Fibroblast of upper back skin (primary cell): ENCODE results near the gene TRIM47.

Experiments
- DNase-seq: peaks from one replicate; pipeline ENCODE4 v3.0.0-alpha.2; 2013

TRIM47 gene

GRCh38 chr17:75845058-75845711 is 33.2 kb downstream of the TRIM47 start:
- no peak for DNase-seq

- DNase-seq: no peak
These were observed 33.8 kb downstream of the TRIM47 start for GRCh38 chr17:75844530-75845057.

- no peak for DNase-seq
These were observed 34.5 kb downstream of the TRIM47 start, which contains the start of gene UNC13D for GRCh38 chr17:75843577-75844529. Gene UNC13D (minus strand): TSS chr17:75844404. CDS start chr17:75844337, 67 bp downstream.

GRCh38 chr17:75842963-75843576 is 35.3 kb downstream of the TRIM47 start:
- DNase-seq: no peak

- no peak for DNase-seq
These were observed 36.0 kb downstream of the TRIM47 start for GRCh38 chr17:75842411-75842810.

GRCh38 chr17:75840799-75841164 is 37.6 kb downstream of the TRIM47 start:
- DNase-seq: no peak

GRCh38 chr17:75839942-75840798 is 38.2 kb downstream of the TRIM47 start:
- DNase-seq: no peak

GRCh38 chr17:75838410-75838809 is 40.0 kb downstream of the TRIM47 start:
- no peak for DNase-seq

- no peak for DNase-seq
These were observed 40.5 kb downstream of the TRIM47 start for GRCh38 chr17:75837899-75838298.

GRCh38 chr17:75836605-75837004 is 41.8 kb downstream of the TRIM47 start:
- no peak for DNase-seq

GRCh38 chr17:75835654-75835987 is 42.8 kb downstream of the TRIM47 start:
- no peak for DNase-seq

- no peak for DNase-seq
These were observed 43.3 kb downstream of the TRIM47 start for GRCh38 chr17:75834928-75835653.

GRCh38 chr17:75834279-75834920 is 44.0 kb downstream of the TRIM47 start:
- no peak for DNase-seq

- DNase-seq: no peak
These were observed 45.6 kb downstream of the TRIM47 start for GRCh38 chr17:75832652-75833400.

- peak; percentile 61 for DNase-seq
These were observed 46.2 kb downstream of the TRIM47 start for GRCh38 chr17:75832164-75832651.

- no peak for DNase-seq
These were observed 47.3 kb downstream of the TRIM47 start for GRCh38 chr17:75831032-75831571.

GRCh38 chr17:75830164-75831031 is 48.0 kb downstream of the TRIM47 start:
- DNase-seq: no peak

GRCh38 chr17:75829747-75830146 is 48.6 kb downstream of the TRIM47 start:
- no peak for DNase-seq

GRCh38 chr17:75828741-75829140 is 49.6 kb downstream of the TRIM47 start:
- no peak for DNase-seq
